22Rv1 (cell line): ENCODE results near the gene PFKFB3.

Source experiments
- CTCF ChIP-seq: fragments of 450-650 bp; IDR thresholded peaks from 2 replicates; pipeline ENCODE4 v1.5.1; 2017; ENCODE audit warnings: mild to moderate bottlenecking
- ZFX ChIP-seq: fragments of 450-650 bp; IDR thresholded peaks from 2 replicates; pipeline ENCODE4 v1.6.1; 2017; ENCODE audit warnings: antibody characterized with exemption, borderline replicate concordance

DNA sequence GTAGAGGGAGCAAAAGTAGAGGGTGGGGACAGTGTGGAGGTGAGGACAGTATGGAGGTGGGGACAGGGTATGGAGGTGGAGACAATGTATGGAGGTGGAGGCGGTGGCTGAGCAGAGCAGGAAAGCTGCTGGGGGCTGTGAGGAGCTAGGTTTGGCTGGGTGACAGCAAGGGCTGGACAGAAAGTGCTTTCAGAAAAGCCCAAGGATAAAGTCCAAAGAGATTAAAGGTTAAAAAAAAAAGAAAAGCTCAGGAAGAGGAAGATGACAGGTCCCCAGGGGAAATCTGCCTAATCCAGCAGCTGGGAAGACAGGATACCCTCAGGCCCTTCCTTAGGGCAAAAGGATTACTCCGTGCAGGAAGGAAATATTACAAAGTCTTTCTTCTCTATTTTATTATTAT, 32.1 kb upstream of the PFKFB3 start:
- TF ChIP-seq CTCF (no peak), ZFX (no peak)
